Spleen (tissue), 7 donors: Measurements from ENCODE around the gene KIF16B.

Source experiments
- POLR2A ChIP-seq, 3 donors: fragments of 450-650 bp; IDR thresholded peaks; one replicate each; pipeline ENCODE4 v1.5.1; 2017; ENCODE audit warnings: antibody characterized with exemption in 3 of 3, mild to moderate bottlenecking in 1 of 3
- POLR2AphosphoS5 ChIP-seq, 3 donors: sonication (generic); formaldehyde crosslinking; IDR thresholded peaks; one replicate each; pipeline ENCODE4 v1.5.1; 2017; ENCODE audit warnings: antibody characterized with exemption in 3 of 3
- TF ChIP-seq, protein P1 (sequence below), 11 experiments: fragments of 200-600 bp in 7 of 11; fragments of 450-650 bp in 4 of 11; sonication (generic) in 4 of 11; IDR thresholded peaks in 8 of 11; conservative IDR thresholded peaks in 3 of 11; 1 replicate in 7 of 11; 2 replicates in 4 of 11; pipeline versions ENCODE4 v1.4.0 to v1.8.0; 2016 to 2021; ENCODE audit warnings: antibody characterized with exemption in 11 of 11, inconsistent platforms in 4 of 11, mild to moderate bottlenecking in 1 of 11
- donor health status: DM: no; HTN: no; CAD: no; lungs with moderate emphysema.
- donor health status: DM: no; HTN: no; CAD: no.
- donor health status: DM: no; HTN: no; CAD: no.

DNA sequence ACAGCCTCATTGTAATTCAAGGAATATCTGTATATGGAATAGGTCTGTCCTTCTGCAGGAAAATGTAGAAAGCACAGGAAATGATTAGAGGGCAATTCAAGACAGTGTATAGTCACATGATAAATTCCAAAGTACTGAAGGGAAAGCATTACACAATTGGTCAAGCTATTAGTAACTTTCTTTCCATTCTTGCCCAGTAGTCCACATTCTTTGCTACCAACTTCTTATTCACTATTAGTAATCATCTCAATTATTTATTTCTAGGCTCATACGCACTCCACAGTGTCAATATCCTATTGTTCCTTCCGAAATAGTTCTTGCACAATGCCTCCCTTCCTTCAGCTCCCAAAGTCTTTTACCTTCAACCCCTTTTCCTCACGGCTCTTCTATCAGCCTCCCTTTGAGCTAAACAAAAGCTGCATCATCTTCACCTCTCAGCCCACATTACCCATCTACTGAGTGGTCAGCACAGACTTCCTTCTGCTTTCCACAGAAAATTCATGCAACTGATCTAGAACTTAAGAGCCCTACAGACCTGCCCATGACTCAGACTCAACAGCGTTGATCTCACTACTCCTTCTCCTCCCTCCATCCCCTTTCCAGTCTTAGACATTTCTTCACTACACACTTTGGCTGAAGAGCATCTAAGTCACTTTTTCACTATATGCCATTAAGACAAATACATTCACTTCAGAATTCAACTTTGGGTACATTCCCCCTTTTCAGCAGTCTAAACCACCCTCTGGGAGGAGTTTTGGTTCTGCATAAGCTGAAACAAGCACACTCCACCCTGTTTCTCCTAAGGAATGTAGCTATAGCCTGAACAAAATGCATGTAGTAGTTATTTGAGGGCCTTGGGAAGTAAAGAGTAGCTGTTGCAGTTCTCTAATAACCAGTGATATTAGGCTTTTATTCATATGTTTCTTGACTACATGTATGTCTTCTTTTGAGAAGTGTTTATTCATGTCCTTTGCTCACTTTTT, 157.9 kb downstream of the KIF16B start:
- TF ChIP-seq POLR2A (IDR thresholded peaks at IDR 0.05) (no peak), POLR2AphosphoS5 (IDR thresholded peaks at IDR 0.05) (no peak)
- TF ChIP-seq, protein P1, sequence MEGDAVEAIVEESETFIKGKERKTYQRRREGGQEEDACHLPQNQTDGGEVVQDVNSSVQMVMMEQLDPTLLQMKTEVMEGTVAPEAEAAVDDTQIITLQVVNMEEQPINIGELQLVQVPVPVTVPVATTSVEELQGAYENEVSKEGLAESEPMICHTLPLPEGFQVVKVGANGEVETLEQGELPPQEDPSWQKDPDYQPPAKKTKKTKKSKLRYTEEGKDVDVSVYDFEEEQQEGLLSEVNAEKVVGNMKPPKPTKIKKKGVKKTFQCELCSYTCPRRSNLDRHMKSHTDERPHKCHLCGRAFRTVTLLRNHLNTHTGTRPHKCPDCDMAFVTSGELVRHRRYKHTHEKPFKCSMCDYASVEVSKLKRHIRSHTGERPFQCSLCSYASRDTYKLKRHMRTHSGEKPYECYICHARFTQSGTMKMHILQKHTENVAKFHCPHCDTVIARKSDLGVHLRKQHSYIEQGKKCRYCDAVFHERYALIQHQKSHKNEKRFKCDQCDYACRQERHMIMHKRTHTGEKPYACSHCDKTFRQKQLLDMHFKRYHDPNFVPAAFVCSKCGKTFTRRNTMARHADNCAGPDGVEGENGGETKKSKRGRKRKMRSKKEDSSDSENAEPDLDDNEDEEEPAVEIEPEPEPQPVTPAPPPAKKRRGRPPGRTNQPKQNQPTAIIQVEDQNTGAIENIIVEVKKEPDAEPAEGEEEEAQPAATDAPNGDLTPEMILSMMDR (IDR thresholded peaks at IDR 0.05 in 8 of 11, conservative IDR thresholded peaks at IDR 0.05 in 3 of 11) = no peak
